ENCODE data around the gene THAP3. TPM values are rescaled to one million over a fixed set of nuclear protein-coding genes. Genes with fewer than 3 reads are reported as not detected.

Gene THAP3
- total RNA-seq, 5 donors from 2014 or later (not counting 1 experiment from before 2014, with no cell fraction given), result 12.8 to 37.1 (median 26.1) TPM

DNA sequence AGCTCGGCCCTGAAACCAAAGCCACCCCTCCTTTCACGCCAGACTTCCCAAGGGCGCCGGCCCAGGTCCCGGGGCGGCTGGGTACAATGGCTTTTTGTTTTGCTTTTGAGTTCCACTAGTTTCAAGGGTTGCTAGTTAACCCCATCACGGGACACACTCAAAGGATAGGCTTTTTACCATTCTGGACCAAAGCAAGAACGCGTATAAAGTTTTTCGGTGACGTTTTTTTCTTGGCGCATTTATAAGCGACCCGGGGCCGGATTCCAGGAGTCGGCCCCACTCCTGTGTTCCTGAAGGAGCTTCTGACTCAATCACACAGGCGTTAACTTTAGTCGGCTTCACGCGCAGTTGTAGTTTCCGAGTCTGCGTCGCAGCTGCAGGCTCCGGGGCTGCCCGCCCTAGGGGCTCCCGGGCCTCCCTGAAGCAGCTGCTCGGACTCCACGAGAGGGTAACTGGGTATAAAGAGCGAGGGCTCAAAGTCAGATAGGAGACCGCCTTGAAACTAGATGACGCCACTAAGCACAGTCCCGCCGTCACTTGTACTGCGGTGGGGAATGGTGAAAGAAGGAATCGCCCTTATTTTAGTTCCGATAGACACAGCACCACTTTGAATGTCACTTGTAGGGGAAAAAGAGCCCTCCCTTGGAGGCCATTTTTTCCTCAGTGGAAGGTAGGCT lies 21.3 kb upstream of the THAP3 start:
- H3K4me3 Mint-ChIP-seq, result peak overlapping the region; percentile 84 to 99 (median 85)

DNA sequence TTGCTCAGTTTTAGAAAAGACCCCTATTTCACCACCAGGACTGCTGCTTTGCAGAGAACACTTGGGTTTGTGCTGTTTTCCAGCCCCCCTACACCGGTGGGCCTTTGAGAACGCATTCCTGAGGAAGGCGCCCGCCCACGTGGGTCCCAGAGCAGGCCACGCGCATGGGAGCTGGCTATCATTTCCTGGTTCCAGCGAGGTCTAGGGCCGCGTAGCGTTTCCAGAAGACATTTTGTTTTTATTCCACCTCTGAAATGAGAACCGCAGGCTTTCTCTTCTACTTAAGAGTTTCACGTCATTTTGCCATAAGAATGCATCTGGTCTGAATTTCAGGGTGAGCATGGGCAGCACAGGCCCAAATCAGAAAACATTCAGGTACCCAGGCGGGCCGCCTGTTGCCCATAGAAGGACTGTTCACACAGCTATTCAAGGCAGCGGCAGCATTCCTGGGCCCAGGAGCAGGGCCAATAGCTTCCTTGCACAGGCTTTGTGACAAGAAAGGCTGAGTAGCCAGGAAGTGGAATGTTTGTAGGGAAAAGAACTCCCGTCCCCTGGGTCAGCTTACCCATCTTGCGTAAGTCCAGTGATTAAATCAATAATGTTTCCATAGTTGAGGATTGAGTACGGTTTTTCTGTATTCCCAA lies 20.6 kb upstream of the THAP3 start:
- H3K9me3 ChIP-seq, result no peaks in the 10 kb centered on the region
- Mint-ChIP-seq H3K27me3 (no peaks in the 10 kb centered on the region), H3K4me3 (peak overlapping the region; percentile 84 to 99 (median 85)), H3K4me1 (peaks cover 23 to 34% (median 33%) of the 10 kb centered on the region in 3 donors), H3K27ac (peak overlapping the region; percentile 96 to 97), H3K9me3 (no peaks in the 10 kb centered on the region), H3K36me3 (peaks cover 12% of the 10 kb centered on the region)
- ChIA-PET CTCF (interaction anchor here in 1 of 2 donors (1.1 to 1.2 kb wide), 2 partner anchors 15 to 20 kb away, joined by 3 to 4 read pairs; no protein-coding TSS in a partner anchor), POLR2A (interaction anchor here in 1 of 2 donors (0.7 kb wide), 1 partner anchor 8 kb away, joined by 3 read pairs; no protein-coding TSS in a partner anchor)
- H3K4me1 ChIP-seq (ENCODE audit: control insufficient read depth in 1 of 2, extremely low read depth in 1 of 2, insufficient read depth in 2 of 2, low read length in 2 of 2), result peaks cover 15 to 38% of the 10 kb centered on the region in 2 experiments
- DNase-seq (peak in 5 of 35 experiments; percentile 10 to 38 (median 31)), ATAC-seq (replicated peaks in 1 of 4) (no peak)
- peak overlapping the region; percentile 82 for H3K27ac ChIP-seq (ENCODE audit: low read length)
- peak overlapping the region; percentile 70 to 79 for H3K4me3 ChIP-seq (ENCODE audit: control insufficient read depth in 1 of 2, extremely low read depth in 1 of 2, low read length in 1 of 2)
- 59% methylated on average over 11 of the region's 19 CpGs for WGBS (ENCODE audit: insufficient coverage)
- H3K36me3 ChIP-seq (ENCODE audit: control insufficient read depth in 2 of 2, extremely low read depth in 1 of 2, insufficient read depth in 1 of 2, low read length in 1 of 2), result no peaks in the 10 kb centered on the region
- H3K27me3 ChIP-seq (replicated peaks in 1 of 2; ENCODE audit: control insufficient read depth in 2 of 2, extremely low read depth in 1 of 2, insufficient read depth in 2 of 2, low read length in 1 of 2), result no peaks in the 10 kb centered on the region

More for the DNA sequence above, 21.3 kb upstream of the THAP3 start:
- H3K27ac Mint-ChIP-seq, result peak overlapping the region; percentile 96 to 97
- H3K9me3 Mint-ChIP-seq, result no peaks in the 10 kb centered on the region
- peak overlapping the region; percentile 82 for H3K27ac ChIP-seq (ENCODE audit: low read length)
- H3K27me3 Mint-ChIP-seq, result no peaks in the 10 kb centered on the region
- H3K36me3 ChIP-seq (ENCODE audit: control insufficient read depth in 2 of 2, extremely low read depth in 1 of 2, insufficient read depth in 1 of 2, low read length in 1 of 2), result no peaks in the 10 kb centered on the region
- H3K27me3 ChIP-seq (replicated peaks in 1 of 2; ENCODE audit: control insufficient read depth in 2 of 2, extremely low read depth in 1 of 2, insufficient read depth in 2 of 2, low read length in 1 of 2), result no peaks in the 10 kb centered on the region
- H3K4me3 ChIP-seq (ENCODE audit: control insufficient read depth in 1 of 2, extremely low read depth in 1 of 2, low read length in 1 of 2), result peak overlapping the region; percentile 70 to 79
- peaks cover 12% of the 10 kb centered on the region for H3K36me3 Mint-ChIP-seq
- WGBS (ENCODE audit: insufficient coverage), result 2% methylated on average over 23 of the region's 36 CpGs
- peak; percentile 52 to 80 (median 65) for DNase-seq
- peaks cover 28 to 40% (median 38%) of the 10 kb centered on the region in 3 donors for H3K4me1 Mint-ChIP-seq
- ChIA-PET CTCF (interaction anchor here (0.5 to 1.2 kb wide), 3 partner anchors 14 to 21 kb away, joined by 3 to 4 read pairs (median 3); no protein-coding TSS in a partner anchor), POLR2A (interaction anchor here in 1 of 2 donors (0.6 to 0.7 kb wide), 2 partner anchors 9 to 115 kb away, joined by 3 read pairs; no protein-coding TSS in a partner anchor)
- ATAC-seq (replicated peaks in 1 of 4), result peak; percentile 30 to 58 (median 43)
- H3K4me1 ChIP-seq (ENCODE audit: control insufficient read depth in 1 of 2, extremely low read depth in 1 of 2, insufficient read depth in 2 of 2, low read length in 2 of 2), result peaks cover 17 to 42% of the 10 kb centered on the region in 2 experiments
- no peaks in the 10 kb centered on the region for H3K9me3 ChIP-seq

DNA sequence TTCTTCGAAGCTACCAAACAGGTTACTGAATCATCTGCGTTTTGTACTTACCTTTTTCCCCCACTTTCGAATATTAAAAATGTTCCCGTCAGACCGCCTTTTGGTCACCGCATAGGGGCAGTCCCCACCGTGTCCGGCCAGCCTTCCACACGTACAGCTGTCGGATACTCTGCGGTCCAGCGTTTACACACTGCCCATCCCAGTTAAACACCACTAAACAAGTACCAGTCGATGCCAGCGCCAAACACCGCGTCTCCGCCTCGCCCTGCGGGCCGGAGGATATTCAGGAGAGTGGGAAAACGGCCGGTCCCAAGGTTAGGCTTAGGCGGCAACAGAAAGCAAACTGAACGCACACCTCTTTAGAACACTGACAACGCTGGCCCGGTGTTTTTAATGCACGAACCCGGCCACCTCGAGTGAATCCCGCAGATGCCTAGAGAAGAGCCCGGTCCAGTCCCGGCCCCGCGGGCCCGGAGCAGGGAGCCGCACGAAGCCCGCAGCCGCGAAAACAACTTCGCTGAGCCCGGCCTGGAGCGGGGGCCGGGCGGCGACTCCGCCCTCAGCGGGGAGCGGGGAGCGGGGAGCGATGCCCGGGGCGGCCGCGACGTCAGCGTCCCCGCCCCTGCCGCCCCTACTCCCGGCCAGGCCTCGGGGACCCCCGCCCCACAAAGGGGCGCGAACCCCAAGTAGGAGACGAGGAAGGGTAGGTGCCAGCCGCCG lies 11.9 kb upstream of the THAP3 start:
- H3K4me1 ChIP-seq (ENCODE audit: control insufficient read depth in 1 of 2, extremely low read depth in 1 of 2, insufficient read depth in 2 of 2, low read length in 2 of 2), result peaks cover 0 to 16% of the 10 kb centered on the region in 2 experiments
- Mint-ChIP-seq H3K9me3 (no peaks in the 10 kb centered on the region), H3K27me3 (no peaks in the 10 kb centered on the region), H3K4me1 (peaks cover 22 to 26% (median 22%) of the 10 kb centered on the region in 3 donors), H3K36me3 (no peaks in the 10 kb centered on the region), H3K4me3 (peak overlapping the region; percentile 87 to 90 (median 89)), H3K27ac (peak overlapping the region; percentile 69 to 86)
- no peak overlapping the region for H3K27ac ChIP-seq (ENCODE audit: low read length)
- WGBS (ENCODE audit: insufficient coverage), result under 1% methylated on average over 64 of the region's 67 CpGs
- CTCF ChIA-PET, result interaction anchor here (0.7 to 1.1 kb wide), 2 partner anchors 11 to 136 kb away, joined by 3 read pairs; no protein-coding TSS in a partner anchor
- H3K36me3 ChIP-seq (ENCODE audit: control insufficient read depth in 2 of 2, extremely low read depth in 1 of 2, insufficient read depth in 1 of 2, low read length in 1 of 2), result no peaks in the 10 kb centered on the region
- no peaks in the 10 kb centered on the region for H3K9me3 ChIP-seq
- ATAC-seq (replicated peaks in 1 of 4) (peak; percentile 42 to 55 (median 46)), DNase-seq (peak in 2 of 35 experiments; percentile 28 to 30)
- POLR2A ChIA-PET, result interaction anchor here in 1 of 2 donors (0.5 to 0.9 kb wide), 2 partner anchors 9 to 17 kb away, joined by 3 to 4 read pairs; no protein-coding TSS in a partner anchor
- H3K27me3 ChIP-seq (replicated peaks in 1 of 2; ENCODE audit: control insufficient read depth in 2 of 2, extremely low read depth in 1 of 2, insufficient read depth in 2 of 2, low read length in 1 of 2), result no peaks in the 10 kb centered on the region
- H3K4me3 ChIP-seq (ENCODE audit: control insufficient read depth in 1 of 2, extremely low read depth in 1 of 2, low read length in 1 of 2), result peak overlapping the region; percentile 68 to 88

DNA sequence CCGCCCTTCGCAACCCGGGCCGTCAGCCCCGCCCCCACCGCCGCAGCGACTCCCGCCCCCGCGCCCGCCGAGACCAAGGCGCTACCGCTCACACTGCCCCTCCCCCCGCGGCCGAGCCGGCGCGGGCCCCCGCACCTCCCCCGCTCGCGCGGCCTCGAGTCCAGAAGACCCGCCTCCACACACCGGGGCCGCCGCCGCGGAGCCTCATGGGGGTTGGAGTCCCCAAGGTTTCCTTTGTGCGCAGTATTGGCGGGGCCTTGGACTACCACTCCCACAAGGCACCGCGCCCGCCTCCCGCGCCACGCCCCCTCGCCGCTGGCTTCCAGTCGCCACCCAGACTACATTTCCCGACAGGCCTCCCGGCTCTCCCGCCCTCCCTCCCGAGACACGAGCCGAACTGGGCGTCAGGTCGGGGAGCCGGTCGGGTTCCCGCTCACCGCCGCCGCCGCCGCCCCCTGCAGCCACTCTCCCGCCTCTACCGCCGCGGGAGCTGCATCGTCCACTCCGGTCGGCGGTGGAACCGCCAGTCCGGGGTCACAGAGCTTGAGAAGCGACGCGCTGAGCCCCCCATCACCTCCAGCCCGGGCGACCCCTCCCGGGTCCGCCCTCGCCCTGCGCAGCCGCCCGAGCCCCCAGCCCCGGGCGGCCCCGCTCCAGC lies 11.2 kb upstream of the THAP3 start, which contains the start of gene PHF13:
Gene PHF13, plus strand, starts transcription at position 371 of the 658 bp plus-strand sequence. CDS start 336 bp downstream, outside the sequence.
- H3K9me3 ChIP-seq, result no peaks in the 10 kb centered on the region
- H3K4me3 ChIP-seq (ENCODE audit: control insufficient read depth in 1 of 2, extremely low read depth in 1 of 2, low read length in 1 of 2), result peak within 1 kb of the TSS; percentile 68 to 88
- no peaks in the 10 kb centered on the region for H3K36me3 ChIP-seq (ENCODE audit: control insufficient read depth in 2 of 2, extremely low read depth in 1 of 2, insufficient read depth in 1 of 2, low read length in 1 of 2)
- no peaks in the 10 kb centered on the region for H3K9me3 Mint-ChIP-seq
- H3K4me3 Mint-ChIP-seq, result peak within 1 kb of the TSS; percentile 87 to 90 (median 89)
- H3K36me3 Mint-ChIP-seq, result no peaks in the 10 kb centered on the region
- peaks cover 0 to 16% of the 10 kb centered on the region in 2 experiments for H3K4me1 ChIP-seq (ENCODE audit: control insufficient read depth in 1 of 2, extremely low read depth in 1 of 2, insufficient read depth in 2 of 2, low read length in 2 of 2)
- DNase-seq (peak; percentile 95 to 100 (median 98)), ATAC-seq (replicated peaks in 1 of 4) (peak; percentile 94 to 96 (median 96))
- under 1% methylated on average over 77 of the region's 84 CpGs for WGBS (ENCODE audit: insufficient coverage)
- CTCF ChIA-PET, result interaction anchor here in 1 of 2 donors (0.8 kb wide), 1 partner anchor 14 kb away, joined by 4 read pairs; no protein-coding TSS in a partner anchor
- H3K27me3 ChIP-seq (replicated peaks in 1 of 2; ENCODE audit: control insufficient read depth in 2 of 2, extremely low read depth in 1 of 2, insufficient read depth in 2 of 2, low read length in 1 of 2), result no peaks in the 10 kb centered on the region
- H3K27ac Mint-ChIP-seq, result peak within 1 kb of the TSS; percentile 81 to 86
- peaks cover 22 to 26% (median 22%) of the 10 kb centered on the region in 3 donors for H3K4me1 Mint-ChIP-seq
- H3K27me3 Mint-ChIP-seq, result no peaks in the 10 kb centered on the region
- no peak within 1 kb of the TSS for H3K27ac ChIP-seq (ENCODE audit: low read length)
- POLR2A ChIA-PET, result no interaction called here

DNA sequence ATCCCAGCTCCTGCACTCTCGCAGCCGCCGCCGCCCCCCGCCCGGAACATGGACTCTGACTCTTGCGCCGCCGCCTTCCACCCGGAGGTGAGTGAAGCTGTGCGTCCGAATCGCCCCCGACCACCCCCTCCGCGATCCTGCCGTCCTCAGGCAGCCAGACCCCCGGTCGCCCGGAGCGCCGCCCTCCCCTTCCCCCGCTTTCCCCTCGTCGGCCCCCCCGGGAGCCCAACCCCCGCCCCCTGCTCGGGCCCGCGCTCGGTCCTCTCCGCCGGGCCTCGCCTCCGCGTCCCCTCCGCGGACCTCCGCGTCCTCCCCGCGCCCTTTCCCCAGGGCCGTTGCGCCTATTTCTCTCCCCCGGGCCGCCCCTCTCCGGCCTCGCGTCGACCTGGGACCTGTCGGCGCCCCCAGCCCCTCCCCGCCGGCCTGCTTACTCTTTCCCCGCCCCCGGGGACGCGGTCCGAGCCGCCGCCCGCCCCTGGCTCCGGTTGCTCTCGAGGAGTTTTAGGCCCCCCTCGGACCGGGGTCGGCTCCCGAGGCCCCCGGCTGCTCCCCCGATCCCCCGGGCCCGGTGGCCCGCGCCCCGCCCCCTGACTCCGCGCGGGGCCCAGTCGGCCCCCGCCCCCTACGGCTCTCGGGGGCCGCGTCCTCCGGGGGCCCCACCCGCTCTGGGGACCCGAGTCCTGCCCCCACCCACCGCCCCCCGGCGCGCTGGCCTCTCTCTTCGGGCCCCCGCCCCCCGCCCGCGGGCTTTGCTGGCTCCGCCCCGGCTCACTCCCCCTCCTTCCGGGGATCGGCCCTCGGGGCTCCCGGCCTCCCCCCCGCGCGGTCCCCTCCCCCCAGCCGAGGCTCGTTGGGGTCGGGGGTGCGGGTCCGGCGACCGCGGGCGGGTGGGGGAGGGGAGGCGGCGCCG lies 10.4 kb upstream of the THAP3 start:
- H3K36me3 Mint-ChIP-seq, result no peaks in the 10 kb centered on the region
- POLR2A ChIA-PET, result no interaction called here
- H3K27ac ChIP-seq (ENCODE audit: low read length), result no peak overlapping the region
- peaks cover 22 to 26% (median 22%) of the 10 kb centered on the region in 3 donors for H3K4me1 Mint-ChIP-seq
- CTCF ChIA-PET, result interaction anchor here in 1 of 2 donors (0.8 kb wide), 1 partner anchor 15 kb away, joined by 4 read pairs; no protein-coding TSS in a partner anchor
- ATAC-seq (replicated peaks in 1 of 4) (peak in 1 of 4 experiments; percentile 6), DNase-seq (peak in 22 of 35 experiments; percentile 11 to 59 (median 36))
- no peaks in the 10 kb centered on the region for H3K27me3 ChIP-seq (replicated peaks in 1 of 2; ENCODE audit: control insufficient read depth in 2 of 2, extremely low read depth in 1 of 2, insufficient read depth in 2 of 2, low read length in 1 of 2)
- H3K27ac Mint-ChIP-seq, result no peak overlapping the region
- H3K4me3 Mint-ChIP-seq, result peak overlapping the region; percentile 67 to 90 (median 82)
- no peaks in the 10 kb centered on the region for H3K9me3 Mint-ChIP-seq
- peak overlapping the region; percentile 52 to 53 for H3K4me3 ChIP-seq (ENCODE audit: control insufficient read depth in 1 of 2, extremely low read depth in 1 of 2, low read length in 1 of 2)
- WGBS (ENCODE audit: insufficient coverage), result under 1% methylated on average over 66 of the region's 117 CpGs
- no peaks in the 10 kb centered on the region for H3K27me3 Mint-ChIP-seq
- H3K36me3 ChIP-seq (ENCODE audit: control insufficient read depth in 2 of 2, extremely low read depth in 1 of 2, insufficient read depth in 1 of 2, low read length in 1 of 2), result no peaks in the 10 kb centered on the region
- H3K4me1 ChIP-seq (ENCODE audit: control insufficient read depth in 1 of 2, extremely low read depth in 1 of 2, insufficient read depth in 2 of 2, low read length in 2 of 2), result peaks cover 0 to 16% of the 10 kb centered on the region in 2 experiments
- no peaks in the 10 kb centered on the region for H3K9me3 ChIP-seq
